Neural progenitor cell (in vitro differentiated cells): ENCODE data around the gene YPEL4.

Experiments
- EZH2 ChIP-seq: fragments of 200-600 bp; sonication (generic); IDR thresholded peaks from 2 replicates; pipeline ENCODE4 v1.6.1; 2017; ENCODE audit warnings: antibody characterized with exemption, mild to moderate bottlenecking, moderate library complexity
- EZH2phosphoT487 ChIP-seq: fragments of 200-600 bp; sonication (generic); IDR thresholded peaks from 2 replicates; pipeline ENCODE4 v1.6.1; 2017; ENCODE audit warnings: antibody characterized with exemption
- TF ChIP-seq, protein P1 (sequence below): fragments of 200-600 bp; sonication (generic); IDR thresholded peaks from 2 replicates; pipeline ENCODE4 v1.5.1; 2017; ENCODE audit warnings: antibody characterized with exemption, mild to moderate bottlenecking

DNA sequence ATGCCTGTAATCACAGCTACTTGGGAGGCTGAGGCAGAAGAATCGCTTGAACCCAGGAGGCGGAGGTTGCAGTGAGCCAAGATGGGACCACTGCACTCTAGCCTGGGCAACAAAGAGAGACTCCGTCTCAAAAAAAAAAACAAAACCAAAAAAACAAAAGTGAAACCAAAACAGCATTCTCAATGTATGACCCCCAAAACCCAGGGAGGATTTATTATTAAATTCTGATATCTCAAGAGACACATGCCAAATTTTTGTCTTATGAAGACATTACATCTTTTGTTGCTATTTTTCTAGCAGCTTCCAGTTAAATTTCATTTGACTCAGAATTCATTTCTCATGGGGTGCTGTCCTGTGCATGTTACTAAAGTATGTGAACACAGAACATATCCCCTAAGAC, 3.0 kb upstream of the YPEL4 start:
- TF ChIP-seq, protein P1, sequence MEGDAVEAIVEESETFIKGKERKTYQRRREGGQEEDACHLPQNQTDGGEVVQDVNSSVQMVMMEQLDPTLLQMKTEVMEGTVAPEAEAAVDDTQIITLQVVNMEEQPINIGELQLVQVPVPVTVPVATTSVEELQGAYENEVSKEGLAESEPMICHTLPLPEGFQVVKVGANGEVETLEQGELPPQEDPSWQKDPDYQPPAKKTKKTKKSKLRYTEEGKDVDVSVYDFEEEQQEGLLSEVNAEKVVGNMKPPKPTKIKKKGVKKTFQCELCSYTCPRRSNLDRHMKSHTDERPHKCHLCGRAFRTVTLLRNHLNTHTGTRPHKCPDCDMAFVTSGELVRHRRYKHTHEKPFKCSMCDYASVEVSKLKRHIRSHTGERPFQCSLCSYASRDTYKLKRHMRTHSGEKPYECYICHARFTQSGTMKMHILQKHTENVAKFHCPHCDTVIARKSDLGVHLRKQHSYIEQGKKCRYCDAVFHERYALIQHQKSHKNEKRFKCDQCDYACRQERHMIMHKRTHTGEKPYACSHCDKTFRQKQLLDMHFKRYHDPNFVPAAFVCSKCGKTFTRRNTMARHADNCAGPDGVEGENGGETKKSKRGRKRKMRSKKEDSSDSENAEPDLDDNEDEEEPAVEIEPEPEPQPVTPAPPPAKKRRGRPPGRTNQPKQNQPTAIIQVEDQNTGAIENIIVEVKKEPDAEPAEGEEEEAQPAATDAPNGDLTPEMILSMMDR: no peak
- no peak for TF ChIP-seq EZH2phosphoT487
- TF ChIP-seq EZH2: no peak
